GM13977 (cell line): ENCODE data around the gene EIPR1.

Experiments used
- DNase-seq: peaks from one replicate; pipeline ENCODE4 v3.0.0; 2012; ENCODE audit warnings: low spot score
- CTCF ChIP-seq: IDR thresholded peaks from 2 replicates; pipeline ENCODE4 v1.5.1; 2012; ENCODE audit warnings: mild to moderate bottlenecking, control low read depth; ENCODE audit not compliant: insufficient read depth; ENCODE audit errors: extremely low read depth, missing control alignments
- in situ Hi-C: fragments of 300-500 bp; cut with MboI; formaldehyde crosslinking; loops from one replicate; pipeline ENCODE4 v1.12.0; 2022; ENCODE audit warnings: low sequenced_read_pairs, low pct_unique_long_range_greater_than_20kb, mixed read lengths, inconsistent platforms; ENCODE audit not compliant: unreplicated experiment

EIPR1 gene

GRCh38 chr2:3214065-3214464, 163.6 kb downstream of the EIPR1 start:
- no peak for TF ChIP-seq CTCF
- no peak for DNase-seq
- in situ Hi-C loops = no loop called here

- DNase-seq = no peak
- in situ Hi-C loops = no loop called here
- TF ChIP-seq CTCF = no peak
These were observed 164.6 kb downstream of the EIPR1 start for GRCh38 chr2:3212984-3213383.

GRCh38 chr2:3212061-3212362, 165.6 kb downstream of the EIPR1 start:
- no peak for TF ChIP-seq CTCF
- in situ Hi-C loops = no loop called here
- DNase-seq = no peak

GRCh38 chr2:3211256-3212060, 166.2 kb downstream of the EIPR1 start:
- DNase-seq = no peak
- in situ Hi-C loops = no loop called here
- TF ChIP-seq CTCF = no peak

GRCh38 chr2:3210257-3210656, 167.4 kb downstream of the EIPR1 start:
- TF ChIP-seq CTCF = no peak
- in situ Hi-C loops = no loop called here
- no peak for DNase-seq

GRCh38 chr2:3209258-3209657, 168.4 kb downstream of the EIPR1 start:
- DNase-seq = peak; percentile 5
- TF ChIP-seq CTCF = no peak
- in situ Hi-C loops = no loop called here
